Transverse colon (tissue), 4 donors: ENCODE results near the gene RRBP1.

Source experiments
- CTCF ChIP-seq, 5 experiments: fragments of 200-600 bp in 3 of 5; fragments of 450-650 bp in 2 of 5; sonication (generic) in 3 of 5; IDR thresholded peaks; 1 replicate in 2 of 5; 2 replicates in 3 of 5; pipeline ENCODE4 v1.5.1; 2016 to 2017; ENCODE audit warnings: antibody characterized with exemption in 5 of 5, inconsistent platforms in 3 of 5, mild to moderate bottlenecking in 2 of 5, moderate library complexity in 1 of 5
- EP300 ChIP-seq: sonication (generic); formaldehyde crosslinking; IDR thresholded peaks from one replicate; pipeline ENCODE4 v1.6.1; 2017; ENCODE audit warnings: antibody characterized with exemption, low read depth
- POLR2A ChIP-seq: fragments of 450-650 bp; IDR thresholded peaks from one replicate; pipeline ENCODE4 v1.6.1; 2016; ENCODE audit warnings: antibody characterized with exemption, mild to moderate bottlenecking, moderate library complexity
- POLR2AphosphoS5 ChIP-seq, 3 donors: sonication (generic); formaldehyde crosslinking; IDR thresholded peaks; one replicate each; pipeline ENCODE4 v1.6.1; 2016; ENCODE audit warnings: antibody characterized with exemption in 3 of 3

GRCh38 chr20:17708675-17709360 is 26.8 kb upstream of the RRBP1 start:
- TF ChIP-seq CTCF (IDR thresholded peaks at IDR 0.05) (no peak), EP300 (no peak), POLR2A (no peak), POLR2AphosphoS5 (IDR thresholded peaks at IDR 0.05) (no peak)
